T-helper 2 cell treated with Interferon-gamma antibody and Interleukin-4, amounts not matched to agents 5 μg/mL and 100 μg/mL, for 36 hours (primary cell): ENCODE measurements around the gene PTPN5.
"Not testable (repeated sequence)": the region's sequence is repeated elsewhere in the genome, so short reads cannot be mapped to it uniquely, and the experiment has no call there.

Experiments
- DNase-seq: peaks from one replicate; pipeline ENCODE4 v3.0.0; 2021; ENCODE audit warnings: low spot score
- H3K27ac Mint-ChIP-seq: one replicate; pipeline ENCODE4 v1.8.0; 2021; ENCODE audit warnings: mild to moderate bottlenecking, mixed read lengths
- H3K27me3 Mint-ChIP-seq: one replicate; pipeline ENCODE4 v1.8.0; 2021; ENCODE audit warnings: low read depth, mixed read lengths
- H3K36me3 Mint-ChIP-seq: one replicate; pipeline ENCODE4 v1.8.0; 2021; ENCODE audit warnings: low read depth, mixed read lengths
- H3K4me1 Mint-ChIP-seq: one replicate; pipeline ENCODE4 v1.8.0; 2021; ENCODE audit warnings: low read depth, mixed read lengths
- H3K4me3 Mint-ChIP-seq: one replicate; pipeline ENCODE4 v1.8.0; 2022; ENCODE audit warnings: mild to moderate bottlenecking, moderate library complexity, mixed read lengths
- H3K9me3 Mint-ChIP-seq: one replicate; pipeline ENCODE4 v1.8.0; 2021; ENCODE audit warnings: mixed read lengths

PTPN5 gene

DNA sequence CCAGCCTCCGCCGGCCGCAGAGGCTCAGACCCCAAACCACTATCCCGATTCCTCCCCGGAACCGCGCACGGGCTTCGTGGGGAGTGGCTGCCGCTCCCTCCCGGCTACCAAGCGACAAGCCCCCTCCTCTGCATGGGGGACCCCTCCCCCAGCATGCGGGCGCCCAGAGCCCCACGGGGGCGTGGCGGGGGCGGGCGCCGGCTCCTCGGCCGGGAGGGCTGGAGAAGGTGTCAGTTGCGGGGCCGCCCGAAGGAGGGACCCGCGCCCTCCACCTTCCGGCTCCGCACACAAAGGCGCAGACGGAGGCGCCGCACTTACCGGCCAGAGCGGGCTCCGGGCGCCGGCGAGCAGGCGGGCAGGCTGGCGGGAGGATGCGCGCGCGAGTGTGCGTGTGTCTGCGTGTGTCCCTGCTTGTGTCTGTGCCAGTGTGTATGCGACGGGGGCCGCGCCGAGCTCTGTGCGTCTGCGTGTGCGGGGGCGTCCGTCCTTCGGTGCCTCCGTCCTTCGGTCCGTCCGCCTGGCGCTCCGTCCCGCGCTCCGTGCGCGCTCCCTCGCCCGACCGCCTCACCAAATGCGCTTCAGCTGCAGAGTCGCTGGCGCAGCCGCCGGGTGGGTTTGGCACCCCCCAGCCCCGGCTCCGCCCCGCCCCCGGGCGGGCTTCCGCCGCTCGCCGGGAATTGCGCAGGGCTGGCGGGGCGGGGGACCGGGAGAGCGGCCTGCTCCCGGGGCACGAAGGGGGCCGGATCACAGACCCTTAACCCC, at the start of gene PTPN5:
TSS of gene PTPN5 (minus strand) at position 592 of the 762 bp plus-strand sequence. CDS start 19,840 bp downstream, outside the sequence.
- H3K36me3 Mint-ChIP-seq = no peaks in the 10 kb centered on the region
- H3K27me3 Mint-ChIP-seq = peaks cover 71% of the 10 kb centered on the region
- H3K27ac Mint-ChIP-seq = no peak within 1 kb of the TSS
- DNase-seq = no peak
- no peaks in the 10 kb centered on the region for H3K4me1 Mint-ChIP-seq
- no peak within 1 kb of the TSS for H3K4me3 Mint-ChIP-seq
- H3K9me3 Mint-ChIP-seq = no peaks in the 10 kb centered on the region

GRCh38 chr11:18836417-18836816, 44.8 kb upstream of the PTPN5 start:
- Mint-ChIP-seq H3K4me3 (no peak overlapping the region), H3K27ac (no peak overlapping the region), H3K27me3 (peaks cover 10% of the 10 kb centered on the region), H3K36me3 (no peaks in the 10 kb centered on the region), H3K9me3 (peaks cover 13% of the 10 kb centered on the region), H3K4me1 (no peaks in the 10 kb centered on the region)
- DNase-seq = no peak

DNA sequence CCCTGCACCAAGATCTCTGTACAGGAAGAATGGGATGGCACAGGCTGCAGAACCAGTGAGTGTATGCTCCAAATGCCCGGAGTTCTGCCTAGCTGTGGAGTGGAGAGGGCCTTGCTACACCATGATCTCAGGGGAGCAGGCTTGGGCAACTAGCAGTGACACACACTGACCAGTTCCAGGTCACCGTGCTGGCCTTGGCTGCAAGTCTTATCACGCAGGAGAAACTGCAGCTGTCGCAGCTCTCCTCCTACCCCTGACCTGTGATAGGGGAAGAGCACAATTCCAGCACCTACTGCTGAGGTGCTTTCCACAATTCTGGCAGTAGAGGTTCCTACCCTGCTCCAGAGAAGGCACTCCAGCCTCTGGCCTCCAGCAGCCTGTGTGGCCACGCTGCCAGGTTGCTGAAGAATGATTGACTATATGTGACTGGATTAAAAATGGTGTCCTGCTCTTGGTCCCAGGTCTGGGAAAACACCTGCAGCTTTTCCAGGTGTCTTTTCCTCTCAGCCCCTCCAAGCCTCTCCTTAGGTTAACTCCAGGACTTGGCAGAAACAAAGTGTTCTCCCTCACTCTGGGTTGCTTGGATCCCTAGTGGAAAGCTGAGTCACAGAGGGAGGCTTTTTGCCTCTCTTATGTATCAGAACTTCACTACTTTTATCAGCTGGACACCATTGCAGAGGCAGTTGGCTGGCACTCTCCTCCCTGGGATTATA, 43.3 kb upstream of the PTPN5 start:
- Mint-ChIP-seq H3K9me3 (peaks cover 4% of the 10 kb centered on the region), H3K27me3 (peaks cover 20% of the 10 kb centered on the region)

GRCh38 chr11:18820160-18820559, 28.6 kb upstream of the PTPN5 start:
- not testable (repeated sequence) for H3K27ac Mint-ChIP-seq, DNase-seq, H3K4me1 Mint-ChIP-seq, H3K36me3 Mint-ChIP-seq, H3K4me3 Mint-ChIP-seq, H3K27me3 Mint-ChIP-seq, H3K9me3 Mint-ChIP-seq

More for the DNA sequence above, 43.3 kb upstream of the PTPN5 start:
- no peak overlapping the region for H3K4me3 Mint-ChIP-seq
- DNase-seq = no peak
- no peak overlapping the region for H3K27ac Mint-ChIP-seq
- H3K36me3 Mint-ChIP-seq = no peaks in the 10 kb centered on the region
- no peaks in the 10 kb centered on the region for H3K4me1 Mint-ChIP-seq

DNA sequence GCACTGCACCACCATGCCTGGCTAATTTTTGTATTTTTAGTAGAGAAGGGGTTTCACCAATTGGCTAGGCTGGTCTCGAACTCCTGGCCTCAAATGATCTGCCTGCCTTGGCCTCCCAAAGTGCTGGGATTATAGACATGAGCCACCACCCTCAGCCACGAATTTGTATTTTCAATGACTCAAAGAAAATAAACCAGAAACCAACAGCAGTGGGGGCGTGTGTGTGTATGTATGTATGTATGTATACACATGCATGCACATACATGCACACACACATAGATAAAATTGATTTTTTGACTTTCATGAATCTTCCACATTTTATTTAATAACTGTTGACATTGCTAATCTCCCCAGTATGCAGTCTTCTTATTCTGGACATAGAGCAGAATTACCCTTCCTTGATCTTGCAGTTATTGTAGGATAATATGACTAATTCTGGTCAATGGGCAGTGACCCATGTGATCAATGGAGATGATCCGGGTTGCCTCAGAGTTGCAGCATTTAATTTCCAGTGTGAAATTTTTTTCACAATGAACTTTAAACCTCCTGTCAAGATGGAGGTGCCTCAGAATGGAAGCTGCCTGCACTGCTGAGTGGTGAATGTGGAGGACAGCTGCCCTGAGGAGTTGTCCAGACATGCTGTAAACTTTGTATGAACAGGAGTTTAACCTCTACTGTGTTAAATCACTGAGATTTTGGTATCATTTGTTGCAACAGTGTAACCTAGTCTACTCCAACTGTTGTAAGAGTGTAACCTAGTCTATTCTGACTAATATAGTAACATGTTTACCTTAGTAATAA, 12.8 kb upstream of the PTPN5 start:
- Mint-ChIP-seq H3K4me1 (peaks cover 2% of the 10 kb centered on the region), H3K9me3 (no peaks in the 10 kb centered on the region), H3K27ac (no peak overlapping the region), H3K4me3 (no peak overlapping the region), H3K27me3 (peaks cover 37% of the 10 kb centered on the region), H3K36me3 (no peaks in the 10 kb centered on the region)
- no peak for DNase-seq

DNA sequence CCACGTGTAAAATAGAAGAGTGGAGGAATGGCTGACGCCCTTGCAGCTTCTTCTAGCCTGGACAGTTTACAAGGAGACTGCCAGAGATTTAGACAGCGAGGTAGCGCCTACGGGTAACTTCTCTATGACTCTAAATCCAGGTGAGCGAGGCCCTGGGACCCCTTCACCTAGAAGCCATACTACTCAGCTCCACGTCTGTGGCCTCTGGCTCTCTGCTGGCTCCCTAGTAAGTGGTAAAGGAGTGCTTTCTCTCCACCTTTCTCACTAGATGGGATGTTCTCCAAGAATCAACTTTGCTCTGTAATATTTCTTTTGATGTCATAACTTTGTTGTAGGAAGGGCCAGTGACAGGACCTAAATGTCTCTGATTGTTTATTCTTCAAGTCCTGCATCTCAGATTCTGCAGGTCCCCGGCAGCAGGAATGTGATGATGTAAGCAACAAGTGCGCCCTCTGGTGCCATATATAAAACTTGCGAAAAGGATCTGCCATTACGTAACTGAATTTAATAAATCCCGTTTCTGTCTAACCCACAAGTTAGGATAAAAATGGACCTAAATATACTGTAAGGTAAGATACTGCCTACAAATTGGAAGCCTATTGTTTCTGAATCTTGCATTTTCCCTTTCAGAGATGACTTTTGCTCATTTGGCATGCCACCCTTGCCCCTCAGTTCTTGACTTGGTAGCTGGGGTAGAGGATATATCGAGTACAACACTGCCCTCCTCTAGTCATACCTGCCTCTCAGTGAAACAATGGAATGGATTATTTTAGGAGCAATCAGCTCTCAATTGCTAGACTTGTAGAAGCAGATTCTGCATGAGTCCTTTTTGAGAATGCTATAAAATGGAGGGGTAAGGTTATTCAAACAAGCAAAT, 11.0 kb upstream of the PTPN5 start:
- Mint-ChIP-seq H3K36me3 (no peaks in the 10 kb centered on the region), H3K27me3 (peaks cover 38% of the 10 kb centered on the region)
- DNase-seq = no peak

DNA sequence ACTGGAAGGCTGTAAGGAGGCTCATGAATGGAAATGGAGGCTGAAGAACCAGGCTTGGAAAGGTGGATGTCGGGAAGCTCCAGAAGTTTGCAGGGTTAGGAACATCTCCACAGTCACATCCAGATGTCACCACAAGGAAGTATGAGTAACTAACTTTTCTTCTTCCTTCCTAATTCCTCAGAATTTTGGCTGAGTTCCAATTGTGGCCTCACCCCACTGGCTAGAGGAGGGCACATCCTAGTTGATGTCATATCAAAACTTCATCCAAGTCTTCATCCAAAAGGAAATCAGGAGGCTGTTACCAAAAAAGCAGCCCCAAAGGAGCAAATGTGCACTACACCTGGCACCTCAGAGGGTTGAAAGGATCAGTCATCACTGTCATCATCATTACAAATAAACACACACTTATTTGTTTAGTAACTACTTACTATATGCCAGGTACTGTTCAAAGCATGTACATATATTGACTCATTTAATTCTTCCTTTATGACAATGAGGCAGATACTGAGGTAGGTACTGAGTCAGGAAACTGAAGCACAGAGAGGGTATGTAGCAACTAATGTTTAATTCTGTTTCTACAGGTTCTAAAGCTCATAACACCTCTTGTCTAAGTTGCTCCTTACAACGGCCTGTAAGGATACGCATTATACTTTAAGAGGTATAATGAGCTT, 7.3 kb upstream of the PTPN5 start:
- Mint-ChIP-seq H3K9me3 (no peaks in the 10 kb centered on the region), H3K27me3 (peaks cover 37% of the 10 kb centered on the region), H3K27ac (no peak overlapping the region), H3K4me3 (no peak overlapping the region), H3K36me3 (no peaks in the 10 kb centered on the region), H3K4me1 (peaks cover 2% of the 10 kb centered on the region)
- DNase-seq = no peak

More for the DNA sequence above, 11.0 kb upstream of the PTPN5 start:
- Mint-ChIP-seq H3K4me3 (no peak overlapping the region), H3K9me3 (no peaks in the 10 kb centered on the region), H3K4me1 (peaks cover 2% of the 10 kb centered on the region), H3K27ac (no peak overlapping the region)

DNA sequence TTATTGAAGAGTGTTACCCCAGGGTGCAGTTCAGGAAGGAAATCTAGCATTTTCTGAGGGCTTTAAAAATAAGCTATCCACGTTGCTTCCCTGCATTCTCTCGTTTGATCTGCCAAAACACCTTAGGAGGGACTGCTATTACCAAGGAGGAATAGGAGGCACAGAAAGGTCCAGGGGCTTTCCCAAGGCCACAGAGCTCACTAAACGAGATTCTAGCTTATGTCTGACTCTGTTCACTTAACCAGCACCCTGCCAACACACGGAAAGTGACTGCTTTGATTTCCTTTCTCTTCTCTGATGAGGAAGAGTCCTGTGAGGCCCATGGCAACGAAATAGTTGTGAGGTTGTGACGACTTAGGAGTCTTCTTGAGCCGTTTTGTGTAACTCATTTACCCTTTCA, 3.4 kb upstream of the PTPN5 start:
- Mint-ChIP-seq H3K36me3 (no peaks in the 10 kb centered on the region), H3K27me3 (peaks cover 50% of the 10 kb centered on the region), H3K27ac (no peak overlapping the region), H3K9me3 (no peaks in the 10 kb centered on the region), H3K4me1 (no peaks in the 10 kb centered on the region), H3K4me3 (no peak overlapping the region)
- no peak for DNase-seq

- Mint-ChIP-seq H3K36me3 (no peaks in the 10 kb centered on the region), H3K9me3 (no peaks in the 10 kb centered on the region), H3K4me3 (no peak overlapping the region), H3K4me1 (no peaks in the 10 kb centered on the region), H3K27me3 (peaks cover 65% of the 10 kb centered on the region), H3K27ac (no peak overlapping the region)
- no peak for DNase-seq
These were observed 1.2 kb upstream of the PTPN5 start for GRCh38 chr11:18792827-18793226.

DNA sequence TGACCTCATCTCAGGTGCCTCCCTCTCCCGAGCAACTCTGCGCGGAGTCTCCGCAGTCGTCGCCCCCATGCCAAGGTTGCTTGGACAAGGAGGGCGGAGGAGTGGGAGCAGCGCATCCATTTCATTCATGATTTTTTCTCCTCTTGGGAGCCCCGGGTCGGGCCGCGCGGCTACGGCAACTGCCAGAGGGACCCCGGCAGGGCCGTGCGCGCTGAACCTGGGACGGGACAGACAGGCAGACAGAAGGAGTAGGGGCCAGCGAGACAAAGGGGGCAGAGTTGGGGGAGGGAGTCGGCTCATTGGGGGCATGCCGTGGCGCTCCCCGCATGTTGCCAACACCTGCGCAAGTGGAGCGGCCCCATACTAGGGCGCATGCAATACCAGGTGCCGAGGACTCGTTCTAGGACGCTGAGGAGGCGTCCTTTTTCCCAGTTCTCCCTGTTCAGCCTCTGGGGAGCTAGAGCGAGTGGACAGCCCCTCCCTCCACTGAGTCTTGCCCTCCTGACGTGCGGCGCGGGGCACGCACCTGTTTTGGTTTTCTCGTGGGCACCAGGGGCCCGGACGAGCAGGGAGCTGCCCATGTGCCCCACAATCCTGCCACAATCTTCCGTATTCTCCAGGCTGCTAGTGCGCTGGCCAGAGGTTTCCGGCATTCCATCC, 501 bp upstream of the PTPN5 start:
- Mint-ChIP-seq H3K4me1 (no peaks in the 10 kb centered on the region), H3K27ac (no peak overlapping the region), H3K36me3 (no peaks in the 10 kb centered on the region), H3K27me3 (peaks cover 67% of the 10 kb centered on the region), H3K4me3 (no peak overlapping the region), H3K9me3 (no peaks in the 10 kb centered on the region)
- DNase-seq = no peak

DNA sequence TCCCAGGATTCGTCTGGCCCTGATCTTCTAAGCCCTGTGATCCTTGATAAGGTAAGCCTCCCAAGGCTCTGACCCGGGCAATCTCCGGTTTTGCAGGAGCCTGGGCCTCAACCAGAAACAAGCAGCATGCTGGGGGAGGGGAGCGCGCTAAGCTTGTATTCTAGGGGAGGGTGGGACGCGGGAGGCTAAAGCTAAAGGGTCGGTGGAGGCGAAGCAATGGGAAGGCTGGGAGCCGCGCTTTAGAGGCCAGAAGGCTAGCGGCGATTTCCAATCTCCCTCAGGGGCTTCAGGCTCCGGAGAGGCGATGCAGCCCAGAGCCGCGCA, 753 bp downstream of the PTPN5 start:
- Mint-ChIP-seq H3K27ac (no peak overlapping the region), H3K9me3 (no peaks in the 10 kb centered on the region), H3K27me3 (peaks cover 72% of the 10 kb centered on the region), H3K4me1 (no peaks in the 10 kb centered on the region), H3K36me3 (no peaks in the 10 kb centered on the region), H3K4me3 (no peak overlapping the region)
- DNase-seq = no peak

GRCh38 chr11:18789942-18790341, 1.7 kb downstream of the PTPN5 start:
- no peaks in the 10 kb centered on the region for H3K36me3 Mint-ChIP-seq
- H3K9me3 Mint-ChIP-seq = no peaks in the 10 kb centered on the region
- no peak overlapping the region for H3K27ac Mint-ChIP-seq
- no peak overlapping the region for H3K4me3 Mint-ChIP-seq
- no peak for DNase-seq
- no peaks in the 10 kb centered on the region for H3K4me1 Mint-ChIP-seq
- peaks cover 71% of the 10 kb centered on the region for H3K27me3 Mint-ChIP-seq

- no peak overlapping the region for H3K4me3 Mint-ChIP-seq
- H3K36me3 Mint-ChIP-seq = no peaks in the 10 kb centered on the region
- H3K4me1 Mint-ChIP-seq = peaks cover 4% of the 10 kb centered on the region
- no peak for DNase-seq
- H3K27me3 Mint-ChIP-seq = peaks cover 43% of the 10 kb centered on the region
- H3K9me3 Mint-ChIP-seq = no peaks in the 10 kb centered on the region
- no peak overlapping the region for H3K27ac Mint-ChIP-seq
These were observed 6.2 kb downstream of the PTPN5 start for GRCh38 chr11:18785411-18785810.
